ENCODE data around the gene JAK1. TPM values are rescaled to one million over a fixed set of nuclear protein-coding genes. Genes with fewer than 3 reads are reported as not detected.
A peak's percentile ranks its signal among the peaks of the same experiment; 100 is the strongest.

Gene JAK1
- total and polyA plus RNA-seq, 9 of the 15 experiments (the other 6 are each of a cell fraction or from before 2014, with no cell fraction given) = 9.7 to 44.1 (median 42.5) TPM

DNA sequence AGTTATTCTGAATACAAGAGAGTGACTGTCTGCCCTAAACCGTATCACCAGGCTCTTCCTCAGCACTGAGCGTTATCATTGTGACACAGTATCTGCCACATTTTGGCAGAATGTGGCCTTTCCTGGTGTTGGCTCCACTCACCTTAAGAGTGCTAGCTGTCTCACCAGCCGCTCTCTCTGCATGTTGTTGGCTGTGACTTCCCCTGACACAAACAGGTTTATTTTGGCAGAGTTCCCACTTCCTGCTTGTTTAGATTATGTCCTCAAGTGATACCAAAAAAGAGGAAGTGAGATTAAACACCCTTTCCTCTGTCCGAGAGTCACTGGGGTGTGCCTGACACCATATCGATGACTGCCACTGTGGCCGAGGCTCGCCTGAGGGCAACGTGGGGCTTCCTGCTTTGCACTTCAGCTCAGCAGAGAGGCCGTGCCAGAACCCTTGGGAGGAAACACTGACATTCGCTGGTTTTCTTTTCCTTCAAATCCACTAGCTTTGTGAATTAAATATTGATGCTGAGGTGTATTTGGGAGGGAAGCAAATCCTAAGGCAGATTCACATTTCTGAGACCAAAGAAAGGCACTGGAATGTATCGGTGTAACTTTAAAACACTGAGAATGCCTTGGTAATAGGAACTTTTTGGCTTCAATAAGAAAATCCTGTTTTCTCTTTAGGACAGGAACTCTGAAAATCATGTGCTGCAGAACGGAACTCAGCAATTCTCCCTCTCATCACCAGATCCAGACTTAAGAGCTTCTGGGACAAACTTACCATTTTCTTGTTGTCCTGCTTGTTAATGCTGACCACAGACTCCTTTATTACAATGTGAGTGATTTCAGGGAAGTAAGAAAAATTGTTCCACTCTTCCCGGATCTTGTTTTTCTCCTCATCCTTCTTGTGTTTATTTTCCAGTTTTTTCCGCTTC, 102.1 kb downstream of the JAK1 start (continued):
- TF ChIP-seq NCOA4 (IDR thresholded peaks at IDR 0.05; ENCODE audit: partially characterized antibody) (no peak), KLF6 (CRISPR knock-in tag; IDR thresholded peaks at IDR 0.05; ENCODE audit: borderline replicate concordance) (no peak), HDAC6 (IDR thresholded peaks at IDR 0.05; ENCODE audit: low read depth, low read length) (no peak), ZNF121 (CRISPR knock-in tag; conservative IDR thresholded peaks at IDR 0.05) (no peak), SIX5 (IDR thresholded peaks at IDR 0.05; ENCODE audit: borderline replicate concordance in 1 of 2, insufficient read depth in 1 of 2, low read depth in 1 of 2, low read length in 2 of 2) (no peak), ZC3H8 (IDR thresholded peaks at IDR 0.05) (no peak), NFATC3 (IDR thresholded peaks at IDR 0.05) (no peak), SIN3A (IDR thresholded peaks at IDR 0.05; ENCODE audit: borderline replicate concordance in 2 of 2, control insufficient read depth in 1 of 2, low read depth in 2 of 2, low read length in 2 of 2) (no peak; a peak in 1 of 4 replicates), MTA1 (IDR thresholded peaks at IDR 0.05; ENCODE audit: borderline replicate concordance) (peak; percentile 76; the same call in 1 of the 2 replicates), TAF1 (IDR thresholded peaks at IDR 0.05; ENCODE audit: control insufficient read depth, extremely low read depth, insufficient read depth, low read length, severe bottlenecking) (peak; percentile 58), YBX1 (IDR thresholded peaks at IDR 0.05) (no peak), GTF2E2 (tag; IDR thresholded peaks at IDR 0.05) (peak; percentile 44; the same call in 1 of the 2 replicates), PRMT5 (CRISPR knock-in tag; IDR thresholded peaks at IDR 0.05) (no peak), JUNB (CRISPR knock-in tag; conservative IDR thresholded peaks at IDR 0.05) (no peak), ZNF165 (CRISPR knock-in tag; IDR thresholded peaks at IDR 0.05; ENCODE audit: borderline replicate concordance) (no peak), HIVEP1 (CRISPR knock-in tag; IDR thresholded peaks at IDR 0.05) (no peak), ZNF263 (CRISPR knock-in tag; IDR thresholded peaks at IDR 0.05; ENCODE audit: borderline replicate concordance) (no peak), DMBX1 (CRISPR knock-in tag; IDR thresholded peaks at IDR 0.05; ENCODE audit: borderline replicate concordance) (0 out of 2 replicates have a peak, but pooled peaks have one; percentile 38)
- TF ChIP-seq, protein P1, sequence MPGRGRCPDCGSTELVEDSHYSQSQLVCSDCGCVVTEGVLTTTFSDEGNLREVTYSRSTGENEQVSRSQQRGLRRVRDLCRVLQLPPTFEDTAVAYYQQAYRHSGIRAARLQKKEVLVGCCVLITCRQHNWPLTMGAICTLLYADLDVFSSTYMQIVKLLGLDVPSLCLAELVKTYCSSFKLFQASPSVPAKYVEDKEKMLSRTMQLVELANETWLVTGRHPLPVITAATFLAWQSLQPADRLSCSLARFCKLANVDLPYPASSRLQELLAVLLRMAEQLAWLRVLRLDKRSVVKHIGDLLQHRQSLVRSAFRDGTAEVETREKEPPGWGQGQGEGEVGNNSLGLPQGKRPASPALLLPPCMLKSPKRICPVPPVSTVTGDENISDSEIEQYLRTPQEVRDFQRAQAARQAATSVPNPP (IDR thresholded peaks at IDR 0.05; ENCODE audit: borderline replicate concordance, insufficient read depth, insufficient read length) = no peak
- TF ChIP-seq, protein P2, sequence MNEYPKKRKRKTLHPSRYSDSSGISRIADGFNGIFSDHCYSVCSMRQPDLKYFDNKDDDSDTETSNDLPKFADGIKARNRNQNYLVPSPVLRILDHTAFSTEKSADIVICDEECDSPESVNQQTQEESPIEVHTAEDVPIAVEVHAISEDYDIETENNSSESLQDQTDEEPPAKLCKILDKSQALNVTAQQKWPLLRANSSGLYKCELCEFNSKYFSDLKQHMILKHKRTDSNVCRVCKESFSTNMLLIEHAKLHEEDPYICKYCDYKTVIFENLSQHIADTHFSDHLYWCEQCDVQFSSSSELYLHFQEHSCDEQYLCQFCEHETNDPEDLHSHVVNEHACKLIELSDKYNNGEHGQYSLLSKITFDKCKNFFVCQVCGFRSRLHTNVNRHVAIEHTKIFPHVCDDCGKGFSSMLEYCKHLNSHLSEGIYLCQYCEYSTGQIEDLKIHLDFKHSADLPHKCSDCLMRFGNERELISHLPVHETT (CRISPR knock-in tag; conservative IDR thresholded peaks at IDR 0.05 in 1 of 2, IDR thresholded peaks at IDR 0.05 in 1 of 2) = no peak
- TF ChIP-seq, protein P3, sequence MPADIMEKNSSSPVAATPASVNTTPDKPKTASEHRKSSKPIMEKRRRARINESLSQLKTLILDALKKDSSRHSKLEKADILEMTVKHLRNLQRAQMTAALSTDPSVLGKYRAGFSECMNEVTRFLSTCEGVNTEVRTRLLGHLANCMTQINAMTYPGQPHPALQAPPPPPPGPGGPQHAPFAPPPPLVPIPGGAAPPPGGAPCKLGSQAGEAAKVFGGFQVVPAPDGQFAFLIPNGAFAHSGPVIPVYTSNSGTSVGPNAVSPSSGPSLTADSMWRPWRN (IDR thresholded peaks at IDR 0.05; ENCODE audit: low read depth) = peak; percentile 84
- TF ChIP-seq, protein P4, sequence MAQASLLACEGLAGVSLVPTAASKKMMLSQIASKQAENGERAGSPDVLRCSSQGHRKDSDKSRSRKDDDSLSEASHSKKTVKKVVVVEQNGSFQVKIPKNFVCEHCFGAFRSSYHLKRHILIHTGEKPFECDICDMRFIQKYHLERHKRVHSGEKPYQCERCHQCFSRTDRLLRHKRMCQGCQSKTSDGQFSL (CRISPR knock-in tag; IDR thresholded peaks at IDR 0.05) = no peak
- TF ChIP-seq, protein P4 (tag; IDR thresholded peaks at IDR 0.05) = no peak

Data from K562 (cell line).